IgD-negative memory B cell (primary cell): Measurements from ENCODE around the gene MYH16. TPM values are rescaled to one million over a fixed set of nuclear protein-coding genes. Genes with fewer than 3 reads are reported as not detected.

Source experiments
- H3K27ac Mint-ChIP-seq, 3 donors: one replicate each; pipeline ENCODE4 v1.8.0; 2020 to 2022; ENCODE audit warnings: mild to moderate bottlenecking in 3 of 3, mixed read lengths in 3 of 3, moderate library complexity in 1 of 3
- H3K27me3 Mint-ChIP-seq: one replicate; pipeline ENCODE4 v1.8.0; 2021; ENCODE audit warnings: mixed read lengths
- H3K36me3 Mint-ChIP-seq: one replicate; pipeline ENCODE4 v1.8.0; 2020; ENCODE audit warnings: mild to moderate bottlenecking, mixed read lengths
- H3K4me1 Mint-ChIP-seq, 3 donors: one replicate each; pipeline ENCODE4 v1.8.0; 2020 to 2022; ENCODE audit warnings: mixed read lengths in 3 of 3, mild to moderate bottlenecking in 1 of 3
- H3K4me3 Mint-ChIP-seq, 4 donors: one replicate each; pipeline ENCODE4 v1.8.0; 2020 to 2022; ENCODE audit warnings: mild to moderate bottlenecking in 4 of 4, mixed read lengths in 4 of 4, moderate library complexity in 3 of 4
- H3K9me3 Mint-ChIP-seq, 3 donors: one replicate each; pipeline ENCODE4 v1.8.0; 2020 to 2021; ENCODE audit warnings: mixed read lengths in 3 of 3, mild to moderate bottlenecking in 1 of 3
- polyA plus RNA-seq: library from polyadenylated mRNA; unstranded; fragments of 300-500 nt; fragmentation: Illumina TruSeq; gene quantifications from one replicate; pipeline ENCODE4 v1.2.3, GENCODE V29; 2021

The MYH16 gene
- polyA plus RNA-seq, 1 donor from 2014 or later, result not detected

- Mint-ChIP-seq H3K4me1 (no peaks in the 10 kb centered on the region), H3K4me3 (no peak overlapping the region)
Measured at GRCh38 chr7:99249985-99250575, 22.6 kb upstream of the MYH16 start.

GRCh38 chr7:99252166-99252895 is 20.3 kb upstream of the MYH16 start:
- Mint-ChIP-seq H3K4me1 (no peaks in the 10 kb centered on the region), H3K27ac (no peak overlapping the region), H3K4me3 (no peak overlapping the region), H3K27me3 (peaks cover 7% of the 10 kb centered on the region), H3K9me3 (no peaks in the 10 kb centered on the region), H3K36me3 (peaks cover 3% of the 10 kb centered on the region)

More at GRCh38 chr7:99249985-99250575, 22.6 kb upstream of the MYH16 start:
- peaks cover 6% of the 10 kb centered on the region for H3K27me3 Mint-ChIP-seq
- peak overlapping the region in 1 of 3 donors; percentile 43 for H3K27ac Mint-ChIP-seq
- H3K36me3 Mint-ChIP-seq, result peaks cover 3% of the 10 kb centered on the region
- no peaks in the 10 kb centered on the region for H3K9me3 Mint-ChIP-seq

GRCh38 chr7:99253369-99253768 is 19.3 kb upstream of the MYH16 start:
- peaks cover 7% of the 10 kb centered on the region for H3K27me3 Mint-ChIP-seq
- no peaks in the 10 kb centered on the region for H3K4me1 Mint-ChIP-seq
- no peak overlapping the region for H3K27ac Mint-ChIP-seq
- H3K36me3 Mint-ChIP-seq, result peaks cover 3% of the 10 kb centered on the region
- H3K9me3 Mint-ChIP-seq, result no peaks in the 10 kb centered on the region
- no peak overlapping the region for H3K4me3 Mint-ChIP-seq

GRCh38 chr7:99254390-99254789 is 18.2 kb upstream of the MYH16 start:
- H3K9me3 Mint-ChIP-seq, result peaks cover 0 to 2% (median 0%) of the 10 kb centered on the region in 3 donors
- H3K36me3 Mint-ChIP-seq, result peaks cover 3% of the 10 kb centered on the region
- no peaks in the 10 kb centered on the region for H3K4me1 Mint-ChIP-seq
- H3K27me3 Mint-ChIP-seq, result peaks cover 7% of the 10 kb centered on the region
- no peak overlapping the region for H3K4me3 Mint-ChIP-seq
- no peak overlapping the region for H3K27ac Mint-ChIP-seq

- Mint-ChIP-seq H3K9me3 (peaks cover 0 to 2% (median 0%) of the 10 kb centered on the region in 3 donors), H3K4me3 (no peak overlapping the region), H3K36me3 (peaks cover 3% of the 10 kb centered on the region), H3K27ac (no peak overlapping the region), H3K27me3 (peaks cover 5% of the 10 kb centered on the region), H3K4me1 (no peaks in the 10 kb centered on the region)
Measured at GRCh38 chr7:99255463-99255862, 17.2 kb upstream of the MYH16 start.

- Mint-ChIP-seq H3K4me1 (no peaks in the 10 kb centered on the region), H3K9me3 (peaks cover 0 to 2% (median 0%) of the 10 kb centered on the region in 3 donors), H3K36me3 (peaks cover 3% of the 10 kb centered on the region), H3K27me3 (peaks cover 5% of the 10 kb centered on the region), H3K4me3 (no peak overlapping the region), H3K27ac (no peak overlapping the region)
Measured at GRCh38 chr7:99257065-99257464, 15.6 kb upstream of the MYH16 start.

- peaks cover 3% of the 10 kb centered on the region for H3K27me3 Mint-ChIP-seq
Measured at GRCh38 chr7:99257675-99258074, 15.0 kb upstream of the MYH16 start.

GRCh38 chr7:99258501-99258900 is 14.1 kb upstream of the MYH16 start:
- Mint-ChIP-seq H3K27me3 (peaks cover 3% of the 10 kb centered on the region), H3K27ac (no peak overlapping the region), H3K36me3 (peaks cover 3% of the 10 kb centered on the region), H3K9me3 (peaks cover 0 to 2% (median 0%) of the 10 kb centered on the region in 3 donors), H3K4me1 (no peaks in the 10 kb centered on the region), H3K4me3 (no peak overlapping the region)

More at GRCh38 chr7:99257675-99258074, 15.0 kb upstream of the MYH16 start:
- Mint-ChIP-seq H3K4me3 (no peak overlapping the region), H3K4me1 (no peaks in the 10 kb centered on the region), H3K27ac (no peak overlapping the region), H3K36me3 (peaks cover 3% of the 10 kb centered on the region), H3K9me3 (peaks cover 0 to 2% (median 0%) of the 10 kb centered on the region in 3 donors)

GRCh38 chr7:99260395-99260794 is 12.2 kb upstream of the MYH16 start:
- Mint-ChIP-seq H3K9me3 (peaks cover 0 to 2% (median 0%) of the 10 kb centered on the region in 3 donors), H3K4me1 (no peaks in the 10 kb centered on the region), H3K36me3 (no peaks in the 10 kb centered on the region), H3K27ac (no peak overlapping the region), H3K27me3 (no peaks in the 10 kb centered on the region), H3K4me3 (no peak overlapping the region)

GRCh38 chr7:99261646-99262045 is 11.0 kb upstream of the MYH16 start:
- Mint-ChIP-seq H3K36me3 (peaks cover 4% of the 10 kb centered on the region), H3K4me1 (no peaks in the 10 kb centered on the region), H3K9me3 (peaks cover 0 to 2% (median 0%) of the 10 kb centered on the region in 3 donors), H3K27me3 (no peaks in the 10 kb centered on the region), H3K4me3 (no peak overlapping the region), H3K27ac (no peak overlapping the region)

- Mint-ChIP-seq H3K27ac (no peak overlapping the region), H3K4me3 (no peak overlapping the region), H3K4me1 (no peaks in the 10 kb centered on the region), H3K9me3 (no peaks in the 10 kb centered on the region), H3K36me3 (peaks cover 4% of the 10 kb centered on the region), H3K27me3 (peaks cover 3% of the 10 kb centered on the region)
Measured at GRCh38 chr7:99265848-99266480, 6.7 kb upstream of the MYH16 start.

GRCh38 chr7:99267481-99267840 is 5.2 kb upstream of the MYH16 start:
- Mint-ChIP-seq H3K27me3 (peaks cover 6% of the 10 kb centered on the region), H3K27ac (no peak overlapping the region)

GRCh38 chr7:99267841-99268576 is 4.6 kb upstream of the MYH16 start:
- no peak overlapping the region for H3K27ac Mint-ChIP-seq
- H3K9me3 Mint-ChIP-seq, result no peaks in the 10 kb centered on the region
- H3K4me1 Mint-ChIP-seq, result no peaks in the 10 kb centered on the region
- H3K36me3 Mint-ChIP-seq, result peaks cover 4% of the 10 kb centered on the region
- peak overlapping the region in 1 of 4 donors; percentile 49 for H3K4me3 Mint-ChIP-seq
- peaks cover 10% of the 10 kb centered on the region for H3K27me3 Mint-ChIP-seq

More at GRCh38 chr7:99267481-99267840, 5.2 kb upstream of the MYH16 start:
- Mint-ChIP-seq H3K36me3 (peaks cover 4% of the 10 kb centered on the region), H3K9me3 (no peaks in the 10 kb centered on the region), H3K4me3 (no peak overlapping the region), H3K4me1 (no peaks in the 10 kb centered on the region)

- no peak overlapping the region for H3K27ac Mint-ChIP-seq
- peaks cover 4% of the 10 kb centered on the region for H3K36me3 Mint-ChIP-seq
- no peaks in the 10 kb centered on the region for H3K9me3 Mint-ChIP-seq
- H3K4me3 Mint-ChIP-seq, result no peak overlapping the region
- peaks cover 10% of the 10 kb centered on the region for H3K27me3 Mint-ChIP-seq
- no peaks in the 10 kb centered on the region for H3K4me1 Mint-ChIP-seq
Measured at GRCh38 chr7:99268577-99268908, 4.1 kb upstream of the MYH16 start.

- no peaks in the 10 kb centered on the region for H3K4me1 Mint-ChIP-seq
- no peaks in the 10 kb centered on the region for H3K9me3 Mint-ChIP-seq
- no peak overlapping the region for H3K27ac Mint-ChIP-seq
- H3K27me3 Mint-ChIP-seq, result peaks cover 10% of the 10 kb centered on the region
- H3K36me3 Mint-ChIP-seq, result peaks cover 4% of the 10 kb centered on the region
- no peak overlapping the region for H3K4me3 Mint-ChIP-seq
Measured at GRCh38 chr7:99270702-99271101, 1.9 kb upstream of the MYH16 start.
